ENCODE results near the gene IL17RC. TPM values are rescaled to one million over a fixed set of nuclear protein-coding genes. Genes with fewer than 3 reads are reported as not detected.
"Not testable (repeated sequence)": the region's sequence is repeated elsewhere in the genome, so short reads cannot be mapped to it uniquely, and the experiment has no call there.

Gene IL17RC, protein sequence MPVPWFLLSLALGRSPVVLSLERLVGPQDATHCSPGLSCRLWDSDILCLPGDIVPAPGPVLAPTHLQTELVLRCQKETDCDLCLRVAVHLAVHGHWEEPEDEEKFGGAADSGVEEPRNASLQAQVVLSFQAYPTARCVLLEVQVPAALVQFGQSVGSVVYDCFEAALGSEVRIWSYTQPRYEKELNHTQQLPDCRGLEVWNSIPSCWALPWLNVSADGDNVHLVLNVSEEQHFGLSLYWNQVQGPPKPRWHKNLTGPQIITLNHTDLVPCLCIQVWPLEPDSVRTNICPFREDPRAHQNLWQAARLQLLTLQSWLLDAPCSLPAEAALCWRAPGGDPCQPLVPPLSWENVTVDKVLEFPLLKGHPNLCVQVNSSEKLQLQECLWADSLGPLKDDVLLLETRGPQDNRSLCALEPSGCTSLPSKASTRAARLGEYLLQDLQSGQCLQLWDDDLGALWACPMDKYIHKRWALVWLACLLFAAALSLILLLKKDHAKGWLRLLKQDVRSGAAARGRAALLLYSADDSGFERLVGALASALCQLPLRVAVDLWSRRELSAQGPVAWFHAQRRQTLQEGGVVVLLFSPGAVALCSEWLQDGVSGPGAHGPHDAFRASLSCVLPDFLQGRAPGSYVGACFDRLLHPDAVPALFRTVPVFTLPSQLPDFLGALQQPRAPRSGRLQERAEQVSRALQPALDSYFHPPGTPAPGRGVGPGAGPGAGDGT
- total RNA-seq = 10 to 100 TPM; 21.2 to 26.8 TPM

GRCh38 chr3:9916734-9917680, at the start of gene IL17RC:
Gene IL17RC (plus strand): TSS chr3:9917098. CDS start chr3:9917316, 218 bp downstream.
- Histone ChIP-seq H3K9ac (ENCODE audit: low read depth in 2 of 2, low read length in 2 of 2) (peak within 1 kb of the TSS; percentile 81 to 90), H3K27ac (peak within 1 kb of the TSS; percentile 85), H3K4me1 (peaks cover 6% of the 10 kb centered on the region), H3K27me3 (no peaks in the 10 kb centered on the region), H3K4me3 (peak within 1 kb of the TSS; percentile 57), H3K36me3 (no peaks in the 10 kb centered on the region), H3K9me3 (no peaks in the 10 kb centered on the region)
- TF ChIP-seq, protein P1, sequence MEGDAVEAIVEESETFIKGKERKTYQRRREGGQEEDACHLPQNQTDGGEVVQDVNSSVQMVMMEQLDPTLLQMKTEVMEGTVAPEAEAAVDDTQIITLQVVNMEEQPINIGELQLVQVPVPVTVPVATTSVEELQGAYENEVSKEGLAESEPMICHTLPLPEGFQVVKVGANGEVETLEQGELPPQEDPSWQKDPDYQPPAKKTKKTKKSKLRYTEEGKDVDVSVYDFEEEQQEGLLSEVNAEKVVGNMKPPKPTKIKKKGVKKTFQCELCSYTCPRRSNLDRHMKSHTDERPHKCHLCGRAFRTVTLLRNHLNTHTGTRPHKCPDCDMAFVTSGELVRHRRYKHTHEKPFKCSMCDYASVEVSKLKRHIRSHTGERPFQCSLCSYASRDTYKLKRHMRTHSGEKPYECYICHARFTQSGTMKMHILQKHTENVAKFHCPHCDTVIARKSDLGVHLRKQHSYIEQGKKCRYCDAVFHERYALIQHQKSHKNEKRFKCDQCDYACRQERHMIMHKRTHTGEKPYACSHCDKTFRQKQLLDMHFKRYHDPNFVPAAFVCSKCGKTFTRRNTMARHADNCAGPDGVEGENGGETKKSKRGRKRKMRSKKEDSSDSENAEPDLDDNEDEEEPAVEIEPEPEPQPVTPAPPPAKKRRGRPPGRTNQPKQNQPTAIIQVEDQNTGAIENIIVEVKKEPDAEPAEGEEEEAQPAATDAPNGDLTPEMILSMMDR (IDR thresholded peaks at IDR 0.05) = no peak
- intact Hi-C loops (cut with DNase I) = no loop called here
- DNase-seq = peak; percentile 94

DNA sequence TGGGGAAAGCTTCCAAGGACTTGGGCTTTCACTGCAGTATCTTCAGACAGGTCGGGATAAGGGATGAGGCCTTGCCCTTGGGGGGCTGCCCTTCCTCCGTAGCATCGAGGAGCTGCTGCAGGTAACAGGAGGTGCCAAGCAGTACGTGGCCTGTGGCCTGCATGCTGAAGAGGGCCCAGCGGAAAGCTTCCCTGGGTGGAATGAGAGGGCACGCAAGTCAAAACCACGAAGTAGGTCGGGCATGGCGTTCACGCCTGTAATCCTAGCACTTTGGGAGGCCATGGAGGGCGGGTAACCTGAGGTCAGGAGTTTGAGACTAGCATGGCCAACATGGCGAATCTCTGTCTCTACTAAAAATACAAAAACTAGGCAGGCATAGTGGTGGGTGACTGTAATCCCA, 49.8 kb upstream of the IL17RC start:
- H3K27ac ChIP-seq = no peak overlapping the region
- no peak overlapping the region for H3K4me3 ChIP-seq
- H3K4me1 ChIP-seq = no peaks in the 10 kb centered on the region
- H3K36me3 ChIP-seq = no peaks in the 10 kb centered on the region
- no peak overlapping the region for H3K9ac ChIP-seq (ENCODE audit: low read depth in 2 of 2, low read length in 2 of 2)
- no peaks in the 10 kb centered on the region for H3K9me3 ChIP-seq
- no peak for DNase-seq
- no peaks in the 10 kb centered on the region for H3K27me3 ChIP-seq
- intact Hi-C loops (cut with DNase I) = no loop called here
- TF ChIP-seq, protein P1 (IDR thresholded peaks at IDR 0.05) = no peak

DNA sequence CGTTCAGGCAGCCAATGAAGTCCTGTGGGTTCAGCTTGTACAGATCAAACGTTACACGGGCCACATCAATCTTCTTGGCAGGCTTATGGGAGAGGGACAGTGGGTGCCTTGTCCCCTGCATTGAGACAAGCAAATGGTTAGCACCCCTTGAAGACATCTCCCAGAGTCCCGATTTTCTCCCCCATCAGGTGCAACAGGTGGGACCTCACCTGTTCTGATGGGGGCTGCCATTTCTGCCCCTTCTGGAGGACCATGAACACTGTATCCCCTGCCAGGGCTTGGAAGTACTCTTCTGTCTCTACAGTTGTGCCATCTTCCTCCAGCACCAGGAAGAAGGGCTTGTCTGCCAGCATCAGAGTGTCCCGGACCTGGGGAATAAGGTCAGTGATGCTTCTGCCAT, 46.9 kb upstream of the IL17RC start:
- DNase-seq = no peak
- intact Hi-C loops (cut with DNase I) = no loop called here
- Histone ChIP-seq H3K9ac (ENCODE audit: low read depth in 2 of 2, low read length in 2 of 2) (no peak overlapping the region), H3K4me3 (no peak overlapping the region), H3K27me3 (no peaks in the 10 kb centered on the region), H3K9me3 (no peaks in the 10 kb centered on the region), H3K4me1 (no peaks in the 10 kb centered on the region), H3K36me3 (no peaks in the 10 kb centered on the region), H3K27ac (no peak overlapping the region)
- TF ChIP-seq, protein P1 (IDR thresholded peaks at IDR 0.05) = no peak

- Histone ChIP-seq H3K27me3 (no peaks in the 10 kb centered on the region), H3K9ac (ENCODE audit: low read depth in 2 of 2, low read length in 2 of 2) (no peak overlapping the region), H3K9me3 (no peaks in the 10 kb centered on the region), H3K36me3 (no peaks in the 10 kb centered on the region), H3K4me1 (no peaks in the 10 kb centered on the region), H3K4me3 (no peak overlapping the region), H3K27ac (no peak overlapping the region)
- TF ChIP-seq, protein P1 (IDR thresholded peaks at IDR 0.05) = no peak
- intact Hi-C loops (cut with DNase I) = no loop called here
- DNase-seq = no peak
Measured at GRCh38 chr3:9870978-9871377, 45.9 kb upstream of the IL17RC start.

- H3K27ac ChIP-seq; intact Hi-C loops (cut with DNase I); H3K4me1 ChIP-seq; H3K27me3 ChIP-seq; H3K36me3 ChIP-seq; H3K9me3 ChIP-seq; DNase-seq; H3K9ac ChIP-seq (ENCODE audit: low read depth in 2 of 2, low read length in 2 of 2); H3K4me3 ChIP-seq: not testable (repeated sequence)
Measured at GRCh38 chr3:9872067-9872466, 44.8 kb upstream of the IL17RC start.
